Tongue (tissue), 2 donors: Measurements from ENCODE around the gene SLC7A5. TPM values are rescaled to one million over a fixed set of nuclear protein-coding genes. Genes with fewer than 3 reads are reported as not detected.
A peak's percentile ranks its signal among the peaks of the same experiment; 100 is the strongest.
"Not testable (repeated sequence)": the region's sequence is repeated elsewhere in the genome, so short reads cannot be mapped to it uniquely, and the experiment has no call there.

Source experiments
- DNase-seq: peaks from one replicate; pipeline ENCODE4 v3.0.0-alpha.2; 2015
- total RNA-seq: library from RNA; depleted of rRNA; stranded (reverse); fragments of >200 nt; gene quantifications from one replicate; pipeline ENCODE4 v1.2.3, GENCODE V29; 2014

SLC7A5 gene
- total RNA-seq, 1 donor from 2014 or later = 14.5 TPM

GRCh38 chr16:87861300-87862099, 7.8 kb downstream of the SLC7A5 start:
- not testable (repeated sequence) for DNase-seq

GRCh38 chr16:87860553-87861299, 8.6 kb downstream of the SLC7A5 start:
- peak; percentile 79 for DNase-seq

- DNase-seq = peak; percentile 81
Measured at GRCh38 chr16:87858151-87858993, 10.9 kb downstream of the SLC7A5 start.

GRCh38 chr16:87856791-87857228, 12.5 kb downstream of the SLC7A5 start:
- no peak for DNase-seq

GRCh38 chr16:87855852-87856715, 13.2 kb downstream of the SLC7A5 start:
- DNase-seq = no peak

GRCh38 chr16:87854907-87855683, 14.2 kb downstream of the SLC7A5 start:
- no peak for DNase-seq

GRCh38 chr16:87854053-87854906, 15.0 kb downstream of the SLC7A5 start:
- DNase-seq = no peak

GRCh38 chr16:87853411-87854052, 15.8 kb downstream of the SLC7A5 start:
- DNase-seq = peak; percentile 96

GRCh38 chr16:87851601-87852000, 17.7 kb downstream of the SLC7A5 start:
- DNase-seq = no peak

GRCh38 chr16:87851141-87851587, 18.1 kb downstream of the SLC7A5 start:
- no peak for DNase-seq

GRCh38 chr16:87850009-87851006, 19.0 kb downstream of the SLC7A5 start:
- peak; percentile 72 for DNase-seq

- no peak for DNase-seq
Measured at GRCh38 chr16:87849419-87850008, 19.8 kb downstream of the SLC7A5 start.

GRCh38 chr16:87848676-87849345, 20.5 kb downstream of the SLC7A5 start:
- peak; percentile 81 for DNase-seq

- peak; percentile 84 for DNase-seq
Measured at GRCh38 chr16:87847785-87848675, 21.3 kb downstream of the SLC7A5 start.

GRCh38 chr16:87847467-87847784, 21.9 kb downstream of the SLC7A5 start:
- no peak for DNase-seq
